HG03097 (cell line): Measurements from ENCODE around the gene CTSA.
A peak's percentile ranks its signal among the peaks of the same experiment; 100 is the strongest.

ENCODE experiments used
- ATAC-seq: cut with Tn5 transposase; IDR thresholded peaks from one replicate; pipeline ENCODE4 v1.9.1; 2021; ENCODE audit not compliant: unreplicated experiment, low FRiP score

Gene CTSA

DNA sequence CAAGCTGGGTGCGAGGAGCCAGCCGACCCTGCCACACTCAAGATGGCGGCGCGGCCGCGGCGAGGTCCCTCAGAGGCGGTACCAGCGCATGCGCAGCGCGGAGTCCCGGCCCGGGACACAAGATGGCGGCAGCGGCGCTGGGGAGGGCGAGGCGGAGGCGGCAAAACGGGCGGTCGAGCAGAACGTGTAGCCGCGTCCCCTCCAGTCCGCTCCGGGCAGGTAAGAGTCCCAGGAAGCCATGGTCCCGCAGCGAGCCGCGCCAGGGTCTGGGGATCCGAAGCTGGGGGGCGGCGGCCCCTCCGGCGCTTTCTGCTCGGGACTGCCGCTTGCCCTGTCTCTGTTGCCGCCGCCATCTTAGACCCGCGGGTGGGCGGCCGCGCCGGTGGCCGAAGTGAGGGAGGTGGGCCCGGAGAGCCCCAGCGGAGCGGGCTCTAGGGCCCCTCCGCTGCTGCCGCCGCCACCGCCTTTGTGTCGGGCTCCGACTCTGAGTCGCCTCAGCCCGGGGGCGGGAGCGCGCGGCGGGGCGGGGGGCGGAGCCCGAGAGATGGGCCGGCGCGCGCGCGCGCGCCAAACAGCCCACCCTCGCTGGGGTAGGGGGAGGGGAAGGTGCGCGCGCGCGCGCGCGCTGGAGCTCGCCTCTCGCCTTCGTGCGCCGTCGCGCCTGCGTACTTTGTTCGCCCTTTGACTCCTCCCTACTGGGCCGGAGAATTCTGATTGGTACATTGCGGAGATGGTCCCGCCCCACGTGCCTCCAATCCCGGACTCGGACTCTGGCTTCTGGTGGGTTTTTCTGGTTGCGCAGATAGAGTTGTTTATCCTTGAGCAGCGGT is 43.7 kb downstream of the CTSA start, which contains the start of gene PCIF1:
TSS of gene PCIF1 (plus strand) at position 98 of the 830 bp plus-strand sequence. CDS start 4,317 bp downstream, outside the sequence.
- peak; percentile 64 for ATAC-seq

DNA sequence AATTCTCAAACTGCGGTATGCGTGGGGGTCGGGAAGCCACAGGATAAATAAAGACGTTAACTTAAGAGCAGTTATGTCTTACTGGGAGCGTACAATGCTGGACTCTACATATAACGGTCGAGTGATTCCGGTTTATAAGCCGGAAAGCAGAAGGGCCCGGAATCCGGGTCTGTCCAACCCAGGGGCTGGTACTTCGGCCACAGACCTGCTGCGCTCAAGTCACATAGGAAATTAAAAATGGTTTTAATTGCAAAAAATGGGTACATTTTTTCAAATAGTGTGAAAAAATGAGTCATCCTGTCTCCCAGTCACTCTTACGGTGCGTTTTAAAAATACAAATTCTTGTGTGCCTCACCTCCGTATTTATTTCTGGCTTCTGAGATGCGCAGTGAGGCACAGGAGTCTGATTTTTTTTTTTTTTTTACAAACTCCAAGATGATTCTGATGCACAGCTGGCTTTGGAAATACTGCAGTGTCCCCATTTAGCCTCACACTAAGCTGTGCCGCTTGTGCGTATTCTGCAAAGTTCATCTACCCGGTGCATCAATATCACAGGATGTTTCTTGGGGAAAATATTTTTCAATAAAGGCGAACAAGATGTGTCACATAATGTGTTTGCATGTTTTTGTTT is 44.4 kb downstream of the CTSA start:
- ATAC-seq = peak; percentile 12

DNA sequence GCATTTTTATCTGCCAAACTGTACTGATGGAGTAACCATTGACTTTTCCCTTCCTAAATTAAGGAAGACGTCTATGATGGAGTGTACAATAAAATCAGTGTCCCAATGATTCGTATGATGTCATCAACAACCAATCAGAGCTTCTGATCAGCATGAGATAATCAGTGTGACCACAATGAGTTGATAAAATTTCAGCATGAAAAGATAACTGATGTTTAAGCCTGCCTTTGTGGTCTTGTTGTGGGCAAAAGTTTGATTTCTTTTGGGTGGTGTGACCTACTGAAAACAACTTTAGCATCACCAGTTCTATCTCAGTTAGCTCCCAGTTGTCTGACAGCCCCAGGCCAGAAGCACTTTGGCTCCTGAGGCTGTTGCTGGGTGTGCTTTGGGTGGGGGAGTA is 46.6 kb downstream of the CTSA start:
- no peak for ATAC-seq

DNA sequence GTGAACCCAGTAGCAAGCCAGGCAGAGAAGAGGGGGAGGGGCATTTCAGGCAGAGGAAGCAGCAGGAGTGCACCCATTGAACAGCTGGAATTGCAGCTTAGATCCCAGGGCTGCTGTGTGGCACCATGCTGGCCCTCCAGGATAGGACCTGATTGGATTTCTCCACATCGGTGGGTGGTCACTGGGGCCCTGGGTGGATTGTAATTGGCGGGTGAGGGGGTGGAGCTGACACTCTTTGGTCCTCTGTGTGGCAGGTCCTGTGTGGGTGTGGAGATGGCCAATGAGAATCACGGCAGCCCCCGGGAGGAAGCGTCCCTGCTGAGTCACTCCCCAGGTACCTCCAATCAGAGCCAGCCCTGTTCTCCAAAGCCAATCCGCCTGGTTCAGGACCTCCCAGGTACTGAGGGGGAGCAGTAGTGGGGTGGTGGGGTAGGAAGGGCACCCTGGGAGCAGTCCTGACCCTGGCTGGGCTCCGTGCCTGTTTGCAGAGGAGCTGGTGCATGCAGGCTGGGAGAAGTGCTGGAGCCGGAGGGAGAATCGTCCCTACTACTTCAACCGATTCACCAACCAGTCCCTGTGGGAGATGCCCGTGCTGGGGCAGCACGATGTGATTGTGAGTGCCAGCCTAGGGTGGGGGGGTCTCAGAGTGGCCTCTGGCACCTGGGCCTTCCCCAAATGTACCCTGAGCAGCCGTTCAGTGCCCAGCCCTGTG is 47.7 kb downstream of the CTSA start:
- ATAC-seq = no peak

DNA sequence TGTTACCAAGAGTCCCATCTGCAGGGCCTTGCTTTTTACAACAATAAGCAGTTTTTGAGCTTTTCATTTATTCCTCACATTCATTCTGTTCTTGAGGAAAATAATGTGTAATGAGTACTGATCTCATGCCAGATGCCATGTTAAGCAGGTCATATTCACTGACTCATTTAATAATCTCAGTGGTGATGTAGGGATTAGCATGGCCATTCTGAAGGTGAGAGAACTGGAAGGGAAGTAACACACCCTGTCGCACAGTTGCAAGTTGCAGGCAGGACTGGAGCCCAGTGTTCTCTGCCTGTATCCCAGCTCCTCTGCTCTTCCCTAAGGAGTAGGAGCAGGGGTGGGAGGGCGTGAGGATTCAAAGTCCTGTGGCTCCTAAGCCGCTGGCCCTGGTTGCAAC is 48.9 kb downstream of the CTSA start:
- ATAC-seq = no peak

DNA sequence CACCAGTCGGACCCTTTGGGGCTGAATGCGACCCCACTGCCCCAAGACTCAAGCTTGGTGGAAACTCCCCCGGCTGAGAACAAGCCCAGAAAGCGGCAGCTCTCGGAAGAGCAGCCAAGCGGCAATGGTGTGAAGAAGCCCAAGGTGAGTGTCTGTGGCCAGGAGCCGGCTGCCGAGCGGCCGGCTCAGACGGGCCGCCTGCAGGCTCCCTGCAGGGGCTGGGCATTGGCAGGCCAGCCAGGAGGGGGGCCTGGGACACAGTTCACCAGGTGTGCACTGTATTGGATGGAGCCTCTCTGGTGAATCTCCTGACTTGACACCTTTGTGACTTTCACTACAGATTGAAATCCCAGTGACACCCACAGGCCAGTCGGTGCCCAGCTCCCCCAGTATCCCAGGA is 49.3 kb downstream of the CTSA start:
- ATAC-seq = no peak

DNA sequence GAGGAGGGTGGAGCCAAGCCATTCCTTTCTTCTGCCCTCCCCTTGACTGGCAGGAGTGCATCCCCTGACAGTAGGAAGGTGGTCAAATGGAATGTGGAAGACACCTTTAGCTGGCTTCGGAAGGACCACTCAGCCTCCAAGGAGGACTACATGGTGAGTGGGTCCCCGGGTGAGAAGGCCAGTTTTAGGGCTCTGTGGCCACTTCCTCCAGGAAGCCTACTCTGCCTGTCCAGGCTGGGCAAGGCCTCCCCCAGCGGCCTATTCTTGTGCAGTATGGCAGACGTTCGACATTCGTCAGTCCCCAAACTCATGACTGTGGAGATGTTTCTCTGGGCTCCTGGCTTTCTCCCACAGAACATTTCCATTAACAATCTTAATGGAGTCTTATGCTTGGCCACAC is 52.5 kb downstream of the CTSA start:
- ATAC-seq = no peak

DNA sequence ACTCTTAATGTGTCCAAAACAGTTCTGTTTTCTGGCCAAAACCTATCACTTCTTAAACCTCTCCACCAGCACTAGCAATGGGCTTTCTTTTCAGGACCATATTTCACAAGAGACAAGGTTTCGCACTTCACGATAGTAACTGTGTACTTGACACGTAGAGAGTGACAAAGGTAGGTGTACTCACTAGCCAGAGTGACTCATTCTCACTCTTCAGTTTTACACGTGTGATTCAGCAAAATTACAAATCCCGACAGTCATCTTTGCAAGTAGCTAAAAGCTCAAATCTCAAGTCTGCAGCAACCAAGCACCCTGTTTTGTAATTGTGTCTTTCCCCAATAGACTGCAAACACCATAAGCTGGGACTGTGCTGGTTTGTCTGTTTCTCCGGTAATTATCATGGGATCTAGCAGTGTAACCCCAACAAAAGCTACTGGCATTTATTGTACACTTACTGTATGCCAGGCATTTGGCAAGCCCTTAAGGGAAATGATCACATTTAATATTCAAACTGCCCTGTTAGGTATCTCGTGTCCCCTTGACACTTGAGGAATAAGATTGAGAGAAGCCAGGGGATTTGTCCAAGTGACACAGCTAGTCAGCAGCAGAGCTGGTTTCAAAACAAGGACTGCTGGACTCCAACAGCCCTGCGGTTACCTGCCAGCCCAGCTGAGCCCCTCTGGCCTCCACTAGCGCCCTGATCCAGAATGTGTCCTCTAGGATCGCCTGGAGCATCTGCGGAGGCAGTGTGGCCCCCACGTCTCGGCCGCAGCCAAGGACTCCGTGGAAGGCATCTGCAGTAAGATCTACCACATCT is 53.2 kb downstream of the CTSA start:
- no peak for ATAC-seq

DNA sequence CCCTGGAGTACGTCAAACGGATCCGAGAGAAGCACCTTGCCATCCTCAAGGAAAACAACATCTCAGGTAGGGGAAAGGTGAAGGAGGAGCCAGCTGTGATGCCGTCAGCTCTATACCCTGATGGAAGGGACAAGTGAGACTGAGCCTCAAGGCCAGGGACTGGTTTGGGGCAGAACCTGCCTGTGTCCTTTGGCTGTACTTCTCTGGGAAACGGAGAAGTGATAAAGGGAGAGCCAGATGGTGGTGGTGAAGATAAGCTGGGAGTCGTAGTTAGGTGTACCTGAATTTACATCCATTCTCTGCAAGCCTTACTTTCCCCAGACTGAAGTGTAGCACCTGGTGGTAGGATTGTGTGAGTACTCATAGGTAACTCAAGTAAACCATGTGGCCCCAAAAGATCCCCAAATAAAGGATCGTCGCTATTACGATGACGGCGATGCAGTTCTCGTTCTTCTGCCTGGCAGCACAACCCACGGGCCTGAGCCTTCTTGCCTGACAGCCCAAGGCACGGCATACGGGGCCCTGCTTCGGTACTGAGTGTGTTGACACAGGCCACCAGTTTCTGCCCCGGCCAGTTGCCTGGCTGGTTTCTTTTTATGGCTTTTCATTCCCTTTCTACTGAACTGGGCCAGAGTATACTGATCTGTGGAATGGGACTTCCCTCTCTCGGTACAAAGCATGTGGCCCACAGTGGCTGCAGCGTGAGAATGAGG is 54.0 kb downstream of the CTSA start:
- ATAC-seq = no peak

DNA sequence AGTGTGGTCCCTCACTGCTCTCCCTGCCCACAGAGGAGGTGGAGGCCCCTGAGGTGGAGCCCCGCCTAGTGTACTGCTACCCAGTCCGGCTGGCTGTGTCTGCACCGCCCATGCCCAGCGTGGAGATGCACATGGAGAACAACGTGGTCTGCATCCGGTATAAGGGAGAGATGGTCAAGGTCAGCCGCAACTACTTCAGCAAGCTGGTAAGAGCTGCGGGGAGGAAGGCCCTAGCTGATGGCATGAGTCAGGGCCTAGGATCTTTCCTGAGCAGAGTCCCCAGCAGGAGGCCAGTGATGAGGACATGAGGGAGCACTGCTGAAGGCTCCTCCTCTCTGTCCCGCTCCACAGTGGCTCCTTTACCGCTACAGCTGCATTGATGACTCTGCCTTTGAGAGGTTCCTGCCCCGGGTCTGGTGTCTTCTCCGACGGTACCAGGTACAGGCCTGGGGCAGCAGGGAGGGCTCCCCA is 54.6 kb downstream of the CTSA start:
- no peak for ATAC-seq

DNA sequence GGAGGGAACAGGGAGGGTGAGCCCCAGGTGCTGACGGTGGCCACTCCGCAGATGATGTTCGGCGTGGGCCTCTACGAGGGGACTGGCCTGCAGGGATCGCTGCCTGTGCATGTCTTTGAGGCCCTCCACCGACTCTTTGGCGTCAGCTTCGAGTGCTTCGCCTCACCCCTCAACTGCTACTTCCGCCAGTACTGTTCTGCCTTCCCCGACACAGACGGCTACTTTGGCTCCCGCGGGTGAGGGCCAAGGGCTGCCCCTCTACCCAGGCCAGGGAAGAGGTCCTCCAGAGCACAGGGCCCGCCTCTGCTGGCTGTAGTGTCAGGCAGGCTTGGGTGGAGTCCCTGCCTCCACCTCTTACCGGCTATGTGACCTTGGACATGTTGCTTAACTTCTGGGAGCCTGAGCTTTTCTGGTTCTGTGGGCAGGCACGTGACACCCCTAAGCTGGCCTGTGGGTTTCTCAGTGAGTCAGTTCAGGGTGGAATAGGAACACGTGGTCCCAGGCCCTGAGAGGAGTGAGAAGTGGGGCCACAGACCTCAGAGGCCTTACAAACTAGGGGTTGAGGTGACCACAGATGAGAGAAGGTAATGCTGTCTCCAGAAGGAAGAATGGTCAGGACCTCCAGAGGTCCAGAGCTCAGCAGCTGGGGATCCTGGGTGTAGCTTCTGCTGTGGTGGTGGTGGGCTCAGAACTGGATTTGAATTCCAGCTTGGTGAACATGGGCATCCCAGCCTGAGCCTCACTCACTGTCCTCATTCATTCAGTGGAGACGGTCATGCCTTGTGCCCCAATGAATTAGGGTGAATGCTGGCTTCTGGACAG is 55.2 kb downstream of the CTSA start:
- no peak for ATAC-seq

DNA sequence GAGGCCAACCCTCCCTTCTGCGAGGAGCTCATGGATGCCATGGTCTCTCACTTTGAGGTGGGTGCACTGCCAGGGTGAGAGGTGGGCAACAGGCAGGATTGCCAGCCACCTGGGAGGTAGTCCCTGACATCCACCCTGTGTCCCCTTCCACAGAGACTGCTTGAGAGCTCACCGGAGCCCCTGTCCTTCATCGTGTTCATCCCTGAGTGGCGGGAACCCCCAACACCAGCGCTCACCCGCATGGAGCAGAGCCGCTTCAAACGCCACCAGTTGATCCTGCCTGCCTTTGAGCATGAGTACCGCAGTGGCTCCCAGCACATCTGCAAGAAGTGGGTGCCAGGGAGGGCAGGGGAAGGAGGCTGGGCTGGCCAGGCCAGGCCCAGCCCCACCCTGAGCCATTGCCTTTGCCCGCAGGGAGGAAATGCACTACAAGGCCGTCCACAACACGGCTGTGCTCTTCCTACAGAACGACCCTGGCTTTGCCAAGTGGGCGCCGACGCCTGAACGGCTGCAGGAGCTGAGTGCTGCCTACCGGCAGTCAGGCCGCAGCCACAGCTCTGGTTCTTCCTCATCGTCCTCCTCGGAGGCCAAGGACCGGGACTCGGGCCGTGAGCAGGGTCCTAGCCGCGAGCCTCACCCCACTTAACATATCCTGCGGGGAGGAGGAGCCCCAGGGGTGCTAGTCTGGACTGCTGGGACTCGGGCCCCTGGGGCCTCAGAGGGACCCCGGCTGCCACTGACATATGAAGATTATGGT is 56.2 kb downstream of the CTSA start:
- ATAC-seq = no peak

DNA sequence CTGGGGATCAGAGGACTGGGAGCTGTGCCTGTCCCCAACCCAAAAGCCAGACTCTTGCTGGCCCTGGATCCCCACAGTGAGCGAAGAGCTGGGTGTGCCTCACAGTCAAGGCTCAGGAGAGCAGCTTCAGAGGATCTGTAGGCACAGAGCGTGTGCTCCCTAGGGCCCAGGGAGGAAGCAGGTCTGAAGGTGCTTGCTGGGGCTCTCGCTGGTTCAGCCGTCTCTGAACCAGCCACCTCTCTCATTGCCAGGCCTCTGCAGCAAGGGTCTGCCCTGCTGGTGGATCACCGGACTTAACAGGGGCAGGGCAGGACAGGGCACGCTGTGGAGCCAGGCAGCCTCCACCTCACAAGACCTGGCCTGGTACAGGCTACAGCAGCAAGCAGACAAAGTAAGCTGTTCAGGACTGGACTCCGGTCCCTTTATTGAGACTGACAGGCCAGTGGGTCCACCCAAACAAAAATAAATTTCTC is 57.2 kb downstream of the CTSA start:
- no peak for ATAC-seq
